Mucosa of stomach (tissue), 1 donor: ENCODE results near the gene NOLC1.
"Not testable (repeated sequence)": the region's sequence is repeated elsewhere in the genome, so short reads cannot be mapped to it uniquely, and the experiment has no call there.

ENCODE experiments used
- H3K27me3 ChIP-seq: one replicate; pipeline ENCODE4 v1.7.0; 2013; ENCODE audit warnings: mild to moderate bottlenecking, low read length; ENCODE audit not compliant: control insufficient read depth, insufficient read depth
- H3K36me3 ChIP-seq: one replicate; pipeline ENCODE4 v1.7.0; 2013; ENCODE audit warnings: low read length; ENCODE audit not compliant: control insufficient read depth, insufficient read depth
- H3K4me1 ChIP-seq: one replicate; pipeline ENCODE4 v1.7.0; 2013; ENCODE audit warnings: mild to moderate bottlenecking, low read length; ENCODE audit not compliant: control insufficient read depth, insufficient read depth
- H3K4me3 ChIP-seq: one replicate; pipeline ENCODE4 v1.7.0; 2013; ENCODE audit warnings: low read length
- H3K9ac ChIP-seq: one replicate; pipeline ENCODE4 v1.7.0; 2013; ENCODE audit warnings: mild to moderate bottlenecking, low read length, moderate library complexity
- H3K9me3 ChIP-seq: one replicate; pipeline ENCODE4 v1.7.0; 2013; ENCODE audit warnings: mild to moderate bottlenecking, low read length, moderate library complexity; ENCODE audit not compliant: control insufficient read depth
- donor health status: Pancreatic carcinoma.

NOLC1 gene

DNA sequence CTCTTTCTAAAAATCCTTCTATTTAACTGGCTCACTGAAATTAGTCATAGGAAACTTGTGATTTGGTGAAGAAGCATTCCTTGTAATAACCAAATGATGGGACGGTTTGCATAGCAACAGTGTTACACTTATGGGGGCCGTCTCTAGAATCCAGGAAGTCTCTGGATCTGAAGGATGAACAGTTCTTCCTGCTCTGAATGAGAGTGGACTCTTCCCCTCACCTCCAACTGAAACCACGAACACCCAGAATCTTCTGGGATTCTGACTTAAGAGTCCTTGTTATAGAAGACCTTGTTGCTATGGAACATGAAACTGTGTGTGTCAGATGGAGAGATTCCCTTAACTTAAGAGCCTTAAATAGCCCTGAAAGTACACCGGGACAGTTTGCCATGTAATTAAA, 23.2 kb downstream of the NOLC1 start:
- Histone ChIP-seq H3K27me3 (no peaks in the 10 kb centered on the region), H3K36me3 (no peaks in the 10 kb centered on the region), H3K9ac (no peak overlapping the region), H3K4me3 (no peak overlapping the region), H3K4me1 (no peaks in the 10 kb centered on the region), H3K9me3 (no peaks in the 10 kb centered on the region)

GRCh38 chr10:102184606-102185005, 32.4 kb downstream of the NOLC1 start:
- Histone ChIP-seq H3K9ac (no peak overlapping the region), H3K4me1 (no peaks in the 10 kb centered on the region), H3K27me3 (no peaks in the 10 kb centered on the region), H3K36me3 (no peaks in the 10 kb centered on the region), H3K9me3 (no peaks in the 10 kb centered on the region), H3K4me3 (no peak overlapping the region)

DNA sequence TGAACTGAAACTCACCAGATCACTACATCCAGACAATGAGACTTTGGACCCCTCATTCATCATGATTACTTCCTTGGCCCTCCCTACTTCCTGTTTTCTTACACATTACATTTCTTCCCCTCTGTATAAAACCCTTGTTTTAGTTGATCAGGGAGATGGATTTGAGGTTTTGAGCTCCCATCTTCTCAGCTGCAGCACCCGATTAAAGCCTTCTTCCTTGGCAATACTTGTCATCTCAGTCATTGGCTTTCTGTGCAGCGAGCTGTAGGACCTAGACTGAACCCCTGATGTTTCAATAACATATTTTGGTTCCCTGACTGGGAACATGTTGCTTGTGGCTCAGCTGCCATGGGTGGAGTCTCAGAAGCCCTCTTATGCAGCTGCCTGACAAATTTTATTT, 33.1 kb downstream of the NOLC1 start:
- no peak overlapping the region for H3K4me3 ChIP-seq
- no peaks in the 10 kb centered on the region for H3K9me3 ChIP-seq
- H3K27me3 ChIP-seq = no peaks in the 10 kb centered on the region
- H3K36me3 ChIP-seq = no peaks in the 10 kb centered on the region
- no peaks in the 10 kb centered on the region for H3K4me1 ChIP-seq
- H3K9ac ChIP-seq = no peak overlapping the region

DNA sequence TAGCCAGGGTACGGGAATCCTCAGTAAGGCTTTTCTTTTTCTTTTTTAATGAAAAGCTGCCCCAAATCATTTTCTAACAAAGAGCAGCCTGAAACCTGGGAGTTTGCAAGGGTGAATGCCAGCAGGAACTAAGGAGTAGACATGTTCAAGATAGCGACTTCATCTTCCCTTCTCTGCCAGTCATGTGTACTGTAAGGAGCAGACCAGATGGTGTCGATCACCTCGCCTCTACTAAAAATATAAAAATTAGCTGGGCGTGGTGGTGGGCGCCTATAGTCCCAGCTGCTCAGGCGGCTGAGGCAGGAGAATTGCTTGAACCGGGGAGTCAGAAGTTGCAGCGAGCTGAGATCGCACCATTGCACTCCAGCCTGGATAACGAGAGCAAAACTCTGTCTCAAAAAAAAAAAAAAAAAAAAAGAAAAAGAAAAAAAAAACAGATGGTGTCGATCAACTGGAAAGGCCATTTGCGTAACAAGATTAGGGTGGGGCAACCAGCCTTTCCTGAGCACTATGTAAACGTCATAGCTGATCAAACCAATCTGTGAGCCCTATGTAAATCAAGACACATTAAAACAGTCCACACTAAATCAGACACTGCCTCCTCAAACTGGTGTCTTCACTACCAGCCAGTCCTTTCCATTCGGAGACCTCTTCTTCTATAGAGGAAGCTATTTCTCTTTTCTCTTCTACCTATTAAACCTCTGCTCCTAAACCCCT, 33.8 kb downstream of the NOLC1 start:
- Histone ChIP-seq H3K36me3 (no peaks in the 10 kb centered on the region), H3K4me1 (no peaks in the 10 kb centered on the region), H3K4me3 (no peak overlapping the region), H3K27me3 (no peaks in the 10 kb centered on the region), H3K9me3 (no peaks in the 10 kb centered on the region), H3K9ac (no peak overlapping the region)

- H3K9me3 ChIP-seq = no peaks in the 10 kb centered on the region
- H3K9ac ChIP-seq = no peak overlapping the region
- H3K27me3 ChIP-seq = no peaks in the 10 kb centered on the region
- no peaks in the 10 kb centered on the region for H3K4me1 ChIP-seq
- no peaks in the 10 kb centered on the region for H3K36me3 ChIP-seq
- no peak overlapping the region for H3K4me3 ChIP-seq
Observed at GRCh38 chr10:102188298-102188940, 36.2 kb downstream of the NOLC1 start.

DNA sequence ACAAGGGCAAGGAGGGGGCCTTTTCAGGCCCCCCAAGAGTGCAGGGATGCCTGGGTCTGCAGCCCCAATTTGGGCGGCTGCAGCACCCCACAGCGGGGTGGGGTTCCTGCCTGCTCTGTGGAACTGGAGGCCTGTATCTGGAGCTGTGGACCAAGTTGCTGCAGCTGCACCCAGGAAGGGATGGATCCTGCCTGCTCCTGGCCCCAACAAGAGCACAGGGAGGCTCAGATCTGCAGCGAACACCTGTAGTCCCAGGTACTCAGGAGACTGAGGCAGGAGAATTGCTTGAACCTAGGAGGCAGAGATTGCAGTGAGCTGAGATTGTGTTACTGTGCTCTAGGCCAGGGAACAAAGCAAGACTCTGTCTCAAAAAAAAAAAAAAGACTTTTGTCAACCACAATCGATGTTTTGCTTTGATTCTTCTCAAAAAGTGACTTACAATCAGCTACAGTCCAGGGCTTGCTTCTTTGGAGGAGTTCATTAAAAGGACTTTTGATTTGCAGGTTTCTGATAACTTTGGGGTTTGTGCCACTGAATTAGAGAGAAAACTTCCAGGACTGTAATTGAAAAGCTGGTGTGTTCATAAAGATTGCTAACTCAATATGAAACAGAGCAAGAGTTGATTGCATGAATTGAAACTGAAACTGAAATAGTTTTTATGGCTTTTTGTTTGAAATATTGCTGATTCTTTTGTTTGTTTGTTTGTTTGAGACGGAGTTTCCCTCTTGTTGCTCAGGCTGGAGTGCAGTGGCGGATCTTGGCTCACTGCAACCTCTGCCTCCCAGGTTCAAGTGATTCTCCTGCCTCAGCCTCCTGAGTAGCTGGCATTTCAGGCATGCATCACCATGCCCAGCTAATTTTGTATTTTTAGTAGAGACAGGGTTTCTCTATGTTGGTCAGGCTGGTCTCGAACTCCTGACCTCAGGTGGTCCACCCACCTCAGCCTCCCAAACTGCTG, 37.0 kb downstream of the NOLC1 start:
- not testable (repeated sequence) for H3K4me3 ChIP-seq, H3K9ac ChIP-seq, H3K9me3 ChIP-seq, H3K27me3 ChIP-seq, H3K36me3 ChIP-seq, H3K4me1 ChIP-seq

- no peak overlapping the region for H3K4me3 ChIP-seq
- H3K27me3 ChIP-seq = no peaks in the 10 kb centered on the region
- H3K9ac ChIP-seq = no peak overlapping the region
Observed at GRCh38 chr10:102191956-102192355, 39.8 kb downstream of the NOLC1 start.

DNA sequence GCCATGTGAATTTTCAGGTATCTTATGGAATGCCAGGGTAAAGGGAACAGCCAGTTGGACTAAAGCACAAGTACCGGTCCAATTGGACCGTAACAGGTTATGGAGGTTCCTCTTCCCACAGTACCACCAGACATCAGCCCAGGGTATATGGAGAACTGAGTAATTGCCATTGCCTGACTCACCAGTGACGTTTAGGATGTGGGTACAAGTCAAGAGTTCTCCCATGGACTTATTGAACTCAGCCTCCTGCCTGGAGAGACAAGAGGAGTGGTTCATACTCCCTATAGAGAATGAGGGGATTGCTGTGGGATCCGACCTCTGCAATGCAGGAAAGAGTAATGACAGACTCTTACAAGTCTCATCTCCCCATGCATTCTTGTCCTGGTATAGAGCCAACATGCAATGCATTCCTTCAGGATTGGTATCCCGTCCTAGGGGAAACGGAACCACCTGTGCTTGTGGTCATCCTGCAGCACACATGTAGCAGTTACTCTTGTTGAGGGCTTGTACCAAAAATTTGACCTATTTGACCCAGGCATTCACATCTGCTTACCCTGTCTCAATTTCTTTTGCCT, 43.2 kb downstream of the NOLC1 start:
- no peaks in the 10 kb centered on the region for H3K9me3 ChIP-seq
- no peaks in the 10 kb centered on the region for H3K27me3 ChIP-seq
- no peaks in the 10 kb centered on the region for H3K36me3 ChIP-seq
- no peak overlapping the region for H3K4me3 ChIP-seq
- no peaks in the 10 kb centered on the region for H3K4me1 ChIP-seq
- H3K9ac ChIP-seq = no peak overlapping the region

More at GRCh38 chr10:102191956-102192355, 39.8 kb downstream of the NOLC1 start:
- no peaks in the 10 kb centered on the region for H3K4me1 ChIP-seq
- no peaks in the 10 kb centered on the region for H3K36me3 ChIP-seq
- H3K9me3 ChIP-seq = no peaks in the 10 kb centered on the region

DNA sequence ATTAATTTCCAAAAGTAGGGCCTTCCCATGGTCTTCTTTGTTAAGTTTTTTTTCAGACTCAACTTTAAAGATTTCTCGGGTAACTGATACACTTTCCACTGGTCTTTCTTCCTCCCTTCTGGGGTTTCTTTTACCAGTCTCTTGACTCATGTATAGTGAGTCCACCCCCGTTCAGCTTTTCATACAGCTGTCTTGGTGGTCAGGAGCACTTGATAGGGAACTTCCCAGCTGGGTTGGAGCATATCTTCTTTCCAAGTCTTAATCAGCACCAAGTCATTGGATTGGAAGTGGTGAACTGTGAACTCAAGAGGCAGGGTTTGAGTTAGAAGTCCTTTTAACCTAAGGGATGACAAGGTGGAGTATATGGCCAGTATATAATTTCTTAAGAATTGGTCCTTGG, 44.7 kb downstream of the NOLC1 start:
- Histone ChIP-seq H3K4me1 (no peaks in the 10 kb centered on the region), H3K27me3 (no peaks in the 10 kb centered on the region), H3K36me3 (no peaks in the 10 kb centered on the region), H3K9me3 (no peaks in the 10 kb centered on the region), H3K4me3 (no peak overlapping the region), H3K9ac (no peak overlapping the region)

DNA sequence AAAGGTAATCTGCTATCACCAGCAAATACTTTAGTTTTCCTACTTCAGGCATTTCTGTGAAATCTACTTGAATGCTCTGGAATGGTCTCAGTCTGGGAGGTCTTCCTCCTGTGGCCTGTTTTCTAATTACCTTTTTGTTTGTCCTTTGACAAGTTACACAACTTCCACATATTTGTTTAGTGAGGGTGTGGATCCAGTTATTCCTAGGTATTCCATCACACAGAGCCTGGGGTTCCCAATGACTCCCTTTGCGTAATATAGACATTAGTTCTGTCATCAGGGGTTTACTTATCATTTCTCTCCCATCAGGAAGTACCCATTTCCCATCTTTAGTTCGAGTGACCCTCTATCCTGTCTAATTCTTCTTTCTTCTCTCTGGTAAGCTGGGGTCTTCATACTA, 45.8 kb downstream of the NOLC1 start:
- Histone ChIP-seq H3K4me3 (no peak overlapping the region), H3K9me3 (no peaks in the 10 kb centered on the region), H3K9ac (no peak overlapping the region), H3K36me3 (no peaks in the 10 kb centered on the region), H3K27me3 (no peaks in the 10 kb centered on the region), H3K4me1 (no peaks in the 10 kb centered on the region)

GRCh38 chr10:102200751-102201640, 48.8 kb downstream of the NOLC1 start:
- Histone ChIP-seq H3K9me3 (peaks cover 8% of the 10 kb centered on the region), H3K9ac (no peak overlapping the region), H3K4me3 (no peak overlapping the region), H3K4me1 (no peaks in the 10 kb centered on the region), H3K36me3 (no peaks in the 10 kb centered on the region), H3K27me3 (no peaks in the 10 kb centered on the region)
